GM12875 (cell line): Measurements from ENCODE around the gene PUS1.

Experiments
- H3K4me3 ChIP-seq: one replicate; pipeline ENCODE4 v1.5.1; 2011; ENCODE audit warnings: low read depth, low read length, control low read depth
- CTCF ChIP-seq: IDR thresholded peaks from 2 replicates; pipeline ENCODE4 v1.5.1; 2011; ENCODE audit warnings: low read depth, mild to moderate bottlenecking, control low read depth, inconsistent platforms, low read length, moderate library complexity, borderline replicate concordance; ENCODE audit not compliant: insufficient read depth

PUS1 gene

DNA sequence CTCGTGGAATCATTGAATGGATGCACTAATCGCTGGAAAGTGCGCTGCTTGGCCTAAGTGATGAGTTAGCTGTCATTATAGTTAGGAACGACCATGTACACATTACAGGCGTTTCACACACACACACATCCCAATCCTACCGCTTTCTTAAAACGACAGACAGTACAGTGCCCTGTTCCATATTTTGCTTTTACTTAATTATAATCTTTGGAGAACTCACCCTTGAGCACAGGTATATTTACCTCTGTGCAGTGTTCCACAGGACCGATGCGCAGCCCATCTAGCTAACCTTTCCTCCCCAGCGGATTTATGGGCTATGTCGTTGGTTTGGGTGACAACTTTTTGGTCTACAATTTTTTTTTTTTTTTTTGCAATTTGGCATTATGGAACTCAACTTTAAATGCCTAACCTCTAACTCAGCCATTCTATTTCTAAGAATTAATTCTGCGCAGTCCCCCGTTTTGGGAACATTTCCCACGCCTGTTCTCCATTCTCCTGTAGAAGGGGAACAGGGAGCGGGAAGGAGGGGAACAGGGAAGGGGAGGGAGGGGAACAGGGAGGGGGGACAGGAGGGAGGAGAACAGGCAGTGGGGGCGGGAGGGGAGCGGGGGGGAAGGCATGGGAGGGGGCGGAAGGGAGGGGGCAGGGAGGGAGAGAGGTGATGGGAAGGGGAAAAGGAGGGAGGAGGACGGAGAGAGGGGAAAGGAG lies 35.3 kb upstream of the PUS1 start:
- H3K4me3 ChIP-seq, result peak overlapping the region; percentile 32
- TF ChIP-seq CTCF, result no peak

DNA sequence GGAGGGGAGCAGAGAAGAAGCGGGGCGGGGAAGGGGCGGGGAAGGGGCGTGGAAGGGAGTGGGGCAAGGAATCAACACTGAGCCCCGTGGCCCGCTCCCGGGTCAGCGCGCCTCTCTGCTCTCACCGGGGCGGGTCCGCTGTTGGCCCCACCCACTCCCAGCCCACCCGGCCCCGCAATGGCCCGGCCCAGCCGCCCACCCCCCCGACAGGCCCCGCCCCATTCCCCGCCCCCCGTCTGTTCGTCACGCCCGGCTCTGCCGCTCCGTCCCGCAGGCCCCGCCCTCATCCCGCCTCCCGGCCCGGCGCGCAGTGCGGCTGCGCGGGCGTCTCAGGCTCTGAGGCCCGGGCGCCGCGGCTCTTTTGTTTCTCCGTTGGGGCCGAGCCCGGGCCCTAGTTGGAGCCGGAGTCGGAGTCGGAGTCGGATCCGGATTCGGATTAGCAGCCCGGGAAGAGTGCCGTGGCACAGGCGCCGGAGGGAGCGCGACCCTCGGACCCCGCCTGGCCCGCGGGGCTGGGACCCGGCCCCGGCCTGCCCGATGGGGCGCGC lies 34.7 kb upstream of the PUS1 start, which contains the start of gene ULK1:
Gene ULK1, plus strand, starts transcription at position 310 of the 548 bp plus-strand sequence. CDS start 380 bp downstream, outside the sequence.
- H3K4me3 ChIP-seq, result peak within 1 kb of the TSS; percentile 76
- no peak for TF ChIP-seq CTCF

GRCh38 chr12:131894981-131895639 lies 34.0 kb upstream of the PUS1 start:
- H3K4me3 ChIP-seq, result peak overlapping the region; percentile 76
- no peak for TF ChIP-seq CTCF

DNA sequence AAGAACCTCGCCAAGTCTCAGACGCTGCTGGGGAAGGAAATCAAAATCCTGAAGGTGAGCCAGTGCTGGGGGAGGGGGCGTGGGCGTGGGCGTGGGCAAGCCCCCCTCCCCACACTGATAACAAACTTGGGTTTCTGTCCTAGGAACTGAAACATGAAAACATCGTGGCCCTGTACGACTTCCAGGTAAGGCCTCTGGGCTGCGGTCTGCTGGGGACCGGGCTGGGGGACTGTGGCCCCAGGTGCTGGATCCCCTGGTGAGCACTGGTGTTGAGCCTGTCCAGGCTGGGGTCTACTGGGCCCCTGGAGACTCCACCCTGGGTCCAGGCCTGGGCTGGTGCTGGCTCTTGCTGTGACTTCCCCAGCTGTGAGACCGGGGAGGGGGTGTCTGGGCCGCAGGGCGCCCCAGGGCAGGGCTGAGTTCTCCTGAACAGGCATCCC lies 33.4 kb upstream of the PUS1 start:
- TF ChIP-seq CTCF, result no peak
- H3K4me3 ChIP-seq, result peak overlapping the region; percentile 76

DNA sequence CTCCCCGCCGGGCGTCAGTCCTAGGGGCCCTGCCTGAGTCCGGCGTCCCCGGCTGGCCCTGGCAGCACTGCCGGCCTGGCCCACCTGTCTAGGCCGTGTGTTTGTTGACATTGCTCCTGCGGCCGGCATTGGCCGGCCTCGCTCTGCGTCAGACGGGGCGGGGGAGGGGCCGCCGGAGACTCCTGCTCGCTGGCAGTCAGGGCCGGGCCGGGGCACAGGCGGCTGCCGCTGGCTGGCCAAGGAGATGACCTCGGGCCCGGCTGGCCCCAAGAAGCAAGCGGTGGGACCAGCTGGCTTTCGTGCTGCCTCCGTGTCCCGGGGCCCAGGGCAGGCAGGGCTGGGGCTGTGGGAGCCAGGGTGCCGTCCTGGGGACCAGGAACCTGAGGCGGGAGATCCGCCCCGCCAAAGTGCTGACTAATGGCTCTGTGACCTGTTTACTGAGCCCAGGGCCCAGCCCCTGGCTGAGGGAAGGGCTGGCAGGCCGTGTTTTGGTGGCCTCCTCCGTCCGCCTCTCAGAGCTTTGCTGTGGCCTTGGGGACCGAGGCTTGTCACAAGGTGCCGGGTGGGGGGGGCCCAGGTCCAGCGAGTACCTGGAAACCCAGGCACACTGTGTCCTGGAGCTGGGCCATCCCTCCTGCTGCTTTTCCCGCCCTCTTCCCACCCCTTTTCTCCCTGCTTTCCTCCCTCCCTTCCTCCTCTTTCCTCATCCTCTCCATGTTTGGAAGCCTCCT lies 32.8 kb upstream of the PUS1 start:
- no peak for TF ChIP-seq CTCF
- peak overlapping the region; percentile 76 for H3K4me3 ChIP-seq

DNA sequence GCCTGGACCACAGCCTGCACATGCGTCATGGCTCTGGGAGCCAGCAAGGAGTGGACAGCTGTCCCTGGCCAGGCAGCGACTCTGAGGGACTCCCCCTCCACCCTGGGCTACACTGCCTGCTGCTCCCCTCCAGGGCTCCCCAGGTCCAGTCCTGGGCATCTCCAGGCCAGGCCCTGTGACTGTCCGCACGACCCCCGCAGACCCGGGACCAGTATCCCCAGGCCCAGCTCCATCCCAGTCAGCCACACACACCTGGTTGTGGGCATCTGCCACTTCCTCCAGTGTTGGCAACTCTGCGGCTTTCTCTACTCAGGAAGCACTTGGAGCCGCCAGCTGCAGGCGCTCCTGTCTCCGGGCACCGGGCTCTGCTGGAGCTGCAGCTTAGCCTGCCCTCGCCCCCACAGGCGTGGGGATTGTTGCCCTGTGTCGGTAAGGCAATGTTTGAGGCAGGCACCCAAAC lies 32.2 kb upstream of the PUS1 start:
- H3K4me3 ChIP-seq, result no peak overlapping the region
- TF ChIP-seq CTCF, result no peak
